ENCODE data around the gene SSTR1. TPM values are rescaled to one million over a fixed set of nuclear protein-coding genes. Genes with fewer than 3 reads are reported as not detected.
"Not testable (repeated sequence)": the region's sequence is repeated elsewhere in the genome, so short reads cannot be mapped to it uniquely, and the experiment has no call there.

The SSTR1 gene, protein sequence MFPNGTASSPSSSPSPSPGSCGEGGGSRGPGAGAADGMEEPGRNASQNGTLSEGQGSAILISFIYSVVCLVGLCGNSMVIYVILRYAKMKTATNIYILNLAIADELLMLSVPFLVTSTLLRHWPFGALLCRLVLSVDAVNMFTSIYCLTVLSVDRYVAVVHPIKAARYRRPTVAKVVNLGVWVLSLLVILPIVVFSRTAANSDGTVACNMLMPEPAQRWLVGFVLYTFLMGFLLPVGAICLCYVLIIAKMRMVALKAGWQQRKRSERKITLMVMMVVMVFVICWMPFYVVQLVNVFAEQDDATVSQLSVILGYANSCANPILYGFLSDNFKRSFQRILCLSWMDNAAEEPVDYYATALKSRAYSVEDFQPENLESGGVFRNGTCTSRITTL
- total RNA-seq (ENCODE audit: insufficient read depth, low replicate concordance): 5.8 TPM

- peak; percentile 14 for DNase-seq (ENCODE audit: low spot score)
These were observed at the start of gene SSTR1 for GRCh38 chr14:38207736-38208617. Gene SSTR1 (plus strand): TSS chr14:38207904. CDS start chr14:38209390, 1,486 bp downstream.

DNA sequence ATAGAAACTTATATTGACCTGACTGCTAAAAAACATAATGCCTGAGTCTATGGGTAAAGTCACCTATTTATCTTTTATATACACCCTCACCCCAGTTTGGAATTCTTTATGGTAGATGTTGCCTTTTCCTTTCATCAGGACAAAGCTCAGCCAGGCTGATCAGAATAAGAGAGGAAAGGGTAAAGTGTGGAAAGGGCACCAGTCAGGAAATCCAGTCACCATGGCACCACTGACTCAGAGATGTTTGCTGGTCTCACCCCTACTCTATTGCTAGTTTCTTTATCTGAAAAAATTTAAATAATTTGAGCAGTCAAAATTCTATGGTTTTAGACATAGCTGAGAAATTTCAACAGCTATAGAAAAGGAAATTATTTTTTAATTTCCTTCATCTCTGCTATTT, 49.2 kb upstream of the SSTR1 start:
- peak; percentile 6 for DNase-seq (ENCODE audit: low spot score)

DNA sequence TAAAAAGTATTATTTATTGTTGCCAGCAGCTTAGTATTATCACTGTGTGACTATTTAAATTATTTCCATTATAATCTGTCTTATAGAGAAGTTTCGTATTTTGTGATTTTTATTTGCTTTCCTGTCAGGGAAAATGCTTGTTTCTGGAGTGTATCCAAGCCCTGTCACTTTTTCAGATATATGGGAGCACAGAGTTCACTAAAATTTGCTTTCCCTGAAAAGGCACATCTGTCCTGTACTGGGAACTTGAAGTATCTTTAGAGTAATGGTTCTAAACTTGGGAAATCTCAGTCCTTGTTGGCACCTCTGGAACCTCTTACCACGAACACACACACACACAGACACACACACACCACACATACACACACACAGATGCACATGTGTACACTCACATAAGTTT, 39.3 kb upstream of the SSTR1 start:
- no peak for DNase-seq (ENCODE audit: low spot score)

DNA sequence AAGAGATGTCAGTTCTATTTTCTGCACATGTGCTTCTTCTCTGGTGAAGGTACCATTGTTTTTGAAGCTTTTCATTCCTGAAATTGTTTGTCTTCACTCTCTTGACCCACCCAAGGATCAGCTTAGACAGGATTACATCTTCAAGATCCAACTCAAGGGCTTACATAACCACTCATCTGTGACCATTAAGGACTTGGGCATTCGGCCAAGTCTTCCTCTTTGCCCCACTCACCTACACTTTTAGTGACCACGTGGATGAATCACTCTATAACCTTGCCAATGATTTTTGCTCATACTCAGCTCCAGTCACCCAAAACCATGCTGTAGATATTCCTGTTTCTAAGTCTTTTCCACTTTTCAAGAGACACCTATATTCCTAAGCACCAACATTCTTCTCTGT, 36.5 kb upstream of the SSTR1 start:
- no peak for DNase-seq (ENCODE audit: low spot score)

- no peak for DNase-seq (ENCODE audit: low spot score)
These were observed 33.0 kb upstream of the SSTR1 start for GRCh38 chr14:38174711-38175110.

- no peak for DNase-seq (ENCODE audit: low spot score)
These were observed 32.0 kb upstream of the SSTR1 start for GRCh38 chr14:38175658-38176057.

DNA sequence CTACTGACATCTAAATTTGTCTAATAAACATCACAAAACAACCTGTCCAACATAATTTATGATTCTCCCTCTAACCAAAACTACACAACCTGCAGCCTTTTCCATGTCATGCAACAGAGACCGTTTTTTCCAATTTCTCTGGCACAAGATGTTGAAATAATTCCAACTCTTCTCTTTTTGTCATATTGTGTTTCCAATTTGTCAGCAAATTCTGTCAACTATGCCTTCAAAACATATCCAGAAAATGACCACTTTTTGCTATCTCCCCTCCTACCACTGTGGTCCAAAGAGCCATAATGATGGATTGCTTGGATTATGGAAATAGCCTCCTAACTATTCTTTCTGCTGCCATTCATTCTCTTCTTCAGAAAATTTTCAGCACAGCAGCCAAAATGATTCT, 31.3 kb upstream of the SSTR1 start:
- DNase-seq (ENCODE audit: low spot score): no peak

DNA sequence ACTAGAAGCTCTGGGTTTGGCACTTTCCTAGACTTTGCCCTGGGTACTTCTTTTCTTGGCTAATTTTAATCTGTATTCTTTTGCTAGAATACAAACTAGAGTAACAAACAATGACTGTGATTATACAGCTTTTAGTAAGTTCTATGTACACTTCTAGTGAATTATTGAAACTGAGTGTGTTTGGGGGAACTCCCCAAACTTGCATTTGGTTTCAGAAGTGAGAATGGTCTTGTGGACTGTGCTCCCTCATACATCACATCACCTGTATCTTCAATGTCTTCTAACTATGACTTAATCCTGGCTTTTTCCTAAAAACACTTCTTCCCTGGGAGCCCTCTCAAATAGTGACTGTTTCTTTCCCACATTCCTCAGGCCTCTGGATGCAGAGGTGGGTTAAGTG, 23.6 kb upstream of the SSTR1 start:
- no peak for DNase-seq (ENCODE audit: low spot score)

- no peak for DNase-seq (ENCODE audit: low spot score)
These were observed 22.0 kb upstream of the SSTR1 start for GRCh38 chr14:38185671-38186070.

- DNase-seq (ENCODE audit: low spot score): no peak
These were observed 21.5 kb upstream of the SSTR1 start for GRCh38 chr14:38186216-38186615.

- DNase-seq (ENCODE audit: low spot score): no peak
These were observed 20.2 kb upstream of the SSTR1 start for GRCh38 chr14:38187528-38187927.

- DNase-seq (ENCODE audit: low spot score): no peak
These were observed 17.6 kb upstream of the SSTR1 start for GRCh38 chr14:38189930-38190726.

DNA sequence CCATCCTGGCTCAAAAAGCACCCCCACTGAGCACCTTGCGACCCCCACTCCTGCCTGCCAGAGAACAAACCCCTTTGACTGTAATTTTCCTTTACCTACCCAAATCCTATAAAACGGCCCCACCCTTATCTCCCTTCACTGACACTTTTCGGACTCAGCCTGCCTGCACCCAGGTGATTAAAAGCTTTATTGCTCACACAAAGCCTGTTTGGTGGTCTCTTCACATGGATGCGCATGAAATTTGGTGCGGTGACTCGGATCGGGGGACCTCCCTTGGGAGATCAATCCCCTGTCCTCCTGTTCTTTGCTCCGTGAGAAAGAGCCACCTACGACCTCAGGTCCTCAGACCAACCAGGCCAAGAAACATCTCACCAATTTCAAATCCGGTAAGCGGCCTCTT, 16.9 kb upstream of the SSTR1 start:
- DNase-seq (ENCODE audit: low spot score): not testable (repeated sequence)

- not testable (repeated sequence) for DNase-seq (ENCODE audit: low spot score)
These were observed 16.2 kb upstream of the SSTR1 start for GRCh38 chr14:38191491-38191890.

DNA sequence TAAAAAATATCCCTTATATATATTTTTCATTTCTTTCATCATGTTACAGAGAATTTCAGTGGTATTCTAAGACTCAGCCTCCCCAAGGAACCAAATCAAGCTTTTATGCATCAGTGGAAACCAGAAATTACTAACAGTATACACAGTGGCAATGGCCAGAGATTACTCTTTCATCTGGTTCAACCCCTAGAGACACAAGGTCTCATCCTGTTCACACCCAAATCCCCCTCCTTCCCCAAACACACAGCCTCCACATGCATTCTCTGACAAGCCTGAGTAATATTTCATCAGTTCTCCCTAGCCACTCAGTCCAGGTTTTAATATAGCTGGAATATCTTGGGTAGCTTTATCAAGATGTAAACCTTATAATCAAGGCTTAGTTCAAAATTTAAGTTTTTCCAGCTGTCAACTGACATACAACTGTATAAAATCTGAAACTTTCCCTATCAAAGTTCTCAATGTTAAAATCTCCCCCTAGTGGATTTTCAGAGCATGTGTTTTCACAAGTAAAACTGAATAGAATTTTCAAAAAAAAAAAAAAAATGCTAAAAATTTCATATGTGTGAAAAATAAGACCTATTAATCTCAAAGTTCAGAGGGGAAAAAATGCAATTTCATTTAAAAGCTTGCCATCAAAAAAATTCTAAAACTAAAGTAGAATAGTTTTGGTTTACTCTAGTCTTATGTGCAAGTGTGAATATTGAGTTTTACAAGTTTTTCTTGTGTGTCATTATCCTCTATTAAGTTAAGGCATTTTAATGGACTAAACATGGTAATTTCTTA, 10.5 kb upstream of the SSTR1 start:
- DNase-seq (ENCODE audit: low spot score): peak; percentile 18

- no peak for DNase-seq (ENCODE audit: low spot score)
These were observed 9.8 kb upstream of the SSTR1 start for GRCh38 chr14:38197784-38198335.

GRCh38 chr14:38198425-38198824, 9.3 kb upstream of the SSTR1 start:
- no peak for DNase-seq (ENCODE audit: low spot score)

- DNase-seq (ENCODE audit: low spot score): no peak
These were observed 8.6 kb upstream of the SSTR1 start for GRCh38 chr14:38199076-38199475.

GRCh38 chr14:38199739-38200138, 8.0 kb upstream of the SSTR1 start:
- no peak for DNase-seq (ENCODE audit: low spot score)

DNA sequence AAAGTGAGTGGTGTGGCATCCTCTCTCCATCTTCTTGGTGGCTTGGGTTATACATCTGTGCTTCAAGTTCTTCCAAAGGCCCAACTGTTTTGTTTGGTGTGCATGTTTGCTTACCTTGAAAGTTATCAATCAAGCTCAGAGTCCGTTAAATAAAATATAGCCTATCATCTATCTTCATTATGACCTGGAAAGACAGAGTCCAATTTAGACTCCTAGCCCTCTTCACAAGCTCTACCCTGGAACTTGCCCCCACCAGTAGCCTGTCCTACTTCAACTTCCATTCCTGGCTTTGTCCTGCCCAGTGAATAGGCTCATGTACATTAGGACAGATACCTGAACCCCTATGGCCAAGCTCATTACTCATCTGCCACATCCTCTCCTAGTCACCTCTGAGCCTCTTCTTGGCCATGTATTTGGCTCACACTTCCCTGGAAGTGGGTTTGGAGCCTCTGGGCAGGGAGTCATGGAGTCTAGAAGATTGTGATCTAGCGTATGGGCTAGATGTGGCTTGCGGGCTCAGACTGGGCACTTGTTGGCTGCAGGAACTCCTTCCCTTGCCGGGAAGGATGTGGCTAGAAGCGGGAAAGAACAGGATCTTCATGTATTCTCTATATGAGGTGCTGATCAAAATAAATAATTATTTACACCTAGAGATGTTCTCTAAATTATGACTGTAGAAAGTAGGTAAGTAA, 6.4 kb upstream of the SSTR1 start:
- no peak for DNase-seq (ENCODE audit: low spot score)

All from umbilical cord (tissue), 2 donors.